GM23248 (cell line): Measurements from ENCODE around the gene SSR1.

Experiments used
- EZH2 ChIP-seq: fragments of 200-600 bp; sonication (generic); IDR thresholded peaks from 2 replicates; pipeline ENCODE4 v1.6.1; 2018; ENCODE audit warnings: antibody characterized with exemption, mild to moderate bottlenecking; ENCODE audit not compliant: insufficient read depth, poor library complexity, severe bottlenecking
- EZH2phosphoT487 ChIP-seq: fragments of 200-600 bp; sonication (generic); IDR thresholded peaks from 2 replicates; pipeline ENCODE4 v1.6.1; 2018; ENCODE audit warnings: antibody characterized with exemption, moderate library complexity, mild to moderate bottlenecking, low read depth; ENCODE audit not compliant: insufficient read depth

- no peak for TF ChIP-seq EZH2
- no peak for TF ChIP-seq EZH2phosphoT487
These were observed 70.2 kb downstream of the SSR1 start for GRCh38 chr6:7242835-7243178.
